HS-27A (cell line): ENCODE results near the gene ADAMTS13.
"Not testable (repeated sequence)": the region's sequence is repeated elsewhere in the genome, so short reads cannot be mapped to it uniquely, and the experiment has no call there.

Source experiments
- DNase-seq: peaks from one replicate; pipeline ENCODE4 v3.0.0-alpha.2; 2012; ENCODE audit warnings: low read depth, missing footprints

Gene ADAMTS13

DNA sequence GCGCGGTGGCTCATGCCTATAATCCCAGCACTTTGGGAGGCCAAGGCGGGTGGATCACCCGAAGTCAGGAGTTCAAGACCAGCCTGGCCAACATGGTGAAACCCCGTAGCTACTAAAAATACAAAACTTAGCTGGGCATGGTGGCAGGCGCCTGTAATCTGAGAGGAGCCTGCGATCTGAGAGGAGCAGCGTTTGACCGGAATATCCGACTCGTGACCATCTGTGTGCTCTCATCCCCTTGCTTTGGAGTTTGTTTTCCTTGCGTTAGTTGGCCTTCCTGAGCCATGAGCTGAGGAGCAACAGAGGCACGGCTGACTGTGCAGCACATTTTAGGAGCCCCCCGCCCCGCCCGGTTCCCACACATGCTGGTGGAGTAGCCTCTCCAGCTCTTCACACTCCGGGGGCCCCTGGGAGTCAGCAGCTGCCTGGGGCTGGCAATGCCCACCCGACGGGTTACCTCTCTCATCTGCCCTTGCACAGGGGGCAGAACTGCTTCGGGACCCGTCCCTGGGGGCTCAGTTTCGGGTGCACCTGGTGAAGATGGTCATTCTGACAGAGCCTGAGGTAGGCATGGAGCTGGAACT is 3.0 kb downstream of the ADAMTS13 start:
- DNase-seq: no peak

DNA sequence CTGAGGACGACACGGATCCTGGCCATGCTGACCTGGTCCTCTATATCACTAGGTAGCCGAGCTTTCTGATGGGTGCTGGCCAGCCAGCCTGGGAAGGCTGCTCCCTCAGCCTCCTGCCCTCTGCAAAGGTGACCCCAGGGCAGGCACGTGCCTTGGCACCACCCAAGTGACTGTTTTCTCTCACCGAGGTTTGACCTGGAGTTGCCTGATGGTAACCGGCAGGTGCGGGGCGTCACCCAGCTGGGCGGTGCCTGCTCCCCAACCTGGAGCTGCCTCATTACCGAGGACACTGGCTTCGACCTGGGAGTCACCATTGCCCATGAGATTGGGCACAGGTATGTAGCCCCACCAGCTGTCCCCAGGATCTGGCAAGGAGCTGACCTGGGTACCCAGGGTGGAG is 3.8 kb downstream of the ADAMTS13 start:
- no peak for DNase-seq

DNA sequence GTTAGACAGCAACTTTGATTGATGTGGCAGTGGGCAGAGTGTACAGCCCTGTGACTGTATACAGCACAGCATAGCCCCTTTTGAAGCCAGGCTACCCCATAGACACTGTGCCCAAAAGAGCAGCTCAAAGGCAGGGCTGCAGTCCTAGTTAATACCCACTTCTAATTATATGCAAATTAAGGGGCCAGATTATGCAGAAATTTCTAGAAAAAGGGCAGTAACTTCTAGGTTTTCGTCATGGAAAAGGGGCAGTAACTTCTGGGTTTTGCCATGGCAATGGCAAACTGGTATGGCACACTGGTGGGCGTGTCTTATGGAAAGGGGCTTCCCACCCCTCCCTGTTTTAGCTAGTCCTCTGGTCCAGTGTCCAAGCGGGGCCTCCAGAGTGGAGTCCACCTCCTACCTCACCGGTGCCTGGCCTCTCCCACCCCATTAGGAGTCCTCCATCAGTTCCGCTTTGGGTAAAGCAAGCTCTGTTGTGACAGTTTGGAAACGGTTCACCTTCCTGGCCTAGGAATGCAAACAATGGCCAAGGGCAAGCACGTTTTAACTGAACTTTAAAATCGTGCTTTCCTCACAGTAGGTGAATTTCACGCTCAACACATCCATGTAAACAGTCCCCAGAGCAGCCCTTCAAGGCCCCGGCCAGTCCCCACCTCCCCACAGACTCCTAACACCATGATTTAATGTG is 5.6 kb downstream of the ADAMTS13 start:
- DNase-seq: no peak

DNA sequence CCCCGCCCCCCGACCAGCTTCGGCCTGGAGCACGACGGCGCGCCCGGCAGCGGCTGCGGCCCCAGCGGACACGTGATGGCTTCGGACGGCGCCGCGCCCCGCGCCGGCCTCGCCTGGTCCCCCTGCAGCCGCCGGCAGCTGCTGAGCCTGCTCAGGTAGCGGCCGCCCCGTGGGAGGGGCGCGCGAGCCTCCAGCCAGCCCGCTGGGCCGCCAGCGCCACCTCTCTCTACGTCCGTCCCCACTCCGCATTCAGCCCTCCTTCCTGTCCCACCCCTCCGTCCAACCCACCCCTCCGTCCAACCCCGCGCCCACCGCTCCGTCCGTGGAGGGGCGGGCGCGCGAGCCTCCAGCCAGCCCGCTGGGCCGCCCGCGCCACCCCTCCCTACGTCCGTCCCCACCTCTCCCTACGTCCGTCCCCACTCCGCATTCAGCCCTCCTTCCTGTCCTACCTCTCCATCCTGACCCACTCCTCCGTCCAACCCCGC is 6.5 kb downstream of the ADAMTS13 start:
- no peak for DNase-seq

DNA sequence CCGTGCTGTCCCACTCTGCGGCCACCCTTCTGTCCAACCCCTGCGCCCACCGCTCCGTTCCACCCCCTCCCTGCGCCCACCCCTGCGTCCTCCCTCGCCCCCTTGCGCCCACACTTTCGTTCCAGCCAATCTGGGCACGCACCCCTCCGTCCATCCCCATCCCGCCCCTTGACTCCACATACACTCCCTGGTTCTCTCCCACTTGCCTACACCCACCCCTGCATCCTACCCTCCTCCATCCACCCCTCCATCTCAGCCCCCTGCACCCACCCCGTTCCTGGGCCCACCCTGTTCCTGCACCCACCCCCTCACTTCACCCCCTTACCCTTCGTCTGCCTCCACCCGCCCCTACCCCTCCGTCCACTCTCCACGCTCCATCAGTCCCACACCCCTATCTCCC is 7.0 kb downstream of the ADAMTS13 start:
- DNase-seq: no peak

DNA sequence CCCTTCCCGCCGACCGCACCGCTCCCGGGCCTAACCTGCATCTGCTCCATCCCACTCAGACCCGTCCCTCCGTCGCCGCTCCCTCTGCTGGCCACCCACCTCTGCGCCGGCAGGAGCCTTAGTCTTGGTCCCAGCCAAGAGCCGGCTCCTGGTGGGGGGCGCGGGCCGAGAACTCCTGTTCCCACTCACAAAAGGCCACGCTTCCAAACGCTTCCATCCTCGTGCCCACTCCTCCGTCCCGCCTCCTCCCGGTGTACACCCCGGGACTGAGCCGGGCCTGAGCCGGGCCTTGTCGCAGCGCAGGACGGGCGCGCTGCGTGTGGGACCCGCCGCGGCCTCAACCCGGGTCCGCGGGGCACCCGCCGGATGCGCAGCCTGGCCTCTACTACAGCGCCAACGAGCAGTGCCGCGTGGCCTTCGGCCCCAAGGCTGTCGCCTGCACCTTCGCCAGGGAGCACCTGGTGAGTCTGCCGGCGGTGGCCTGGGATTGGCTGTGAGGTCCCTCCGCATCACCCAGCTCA is 7.5 kb downstream of the ADAMTS13 start:
- no peak for DNase-seq

DNA sequence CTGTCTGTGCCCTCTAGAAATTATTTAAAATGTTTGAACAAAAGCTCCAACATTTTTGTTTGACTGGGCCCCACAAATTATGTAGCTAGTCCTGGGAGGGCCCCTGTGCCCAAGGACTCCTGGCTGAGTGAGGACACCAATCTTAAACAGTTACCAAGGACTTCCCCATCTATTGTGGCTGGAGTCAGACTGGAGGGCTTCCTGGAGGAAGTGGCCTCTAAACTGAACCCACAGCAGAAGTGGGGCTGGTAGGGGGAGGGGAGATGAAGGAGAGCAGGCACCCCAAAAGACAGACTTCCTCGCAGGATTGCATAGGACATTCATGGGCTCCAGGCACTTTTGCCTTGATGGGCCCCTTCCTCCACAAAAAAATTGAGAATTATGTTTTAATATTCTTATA is 8.1 kb downstream of the ADAMTS13 start:
- no peak for DNase-seq

DNA sequence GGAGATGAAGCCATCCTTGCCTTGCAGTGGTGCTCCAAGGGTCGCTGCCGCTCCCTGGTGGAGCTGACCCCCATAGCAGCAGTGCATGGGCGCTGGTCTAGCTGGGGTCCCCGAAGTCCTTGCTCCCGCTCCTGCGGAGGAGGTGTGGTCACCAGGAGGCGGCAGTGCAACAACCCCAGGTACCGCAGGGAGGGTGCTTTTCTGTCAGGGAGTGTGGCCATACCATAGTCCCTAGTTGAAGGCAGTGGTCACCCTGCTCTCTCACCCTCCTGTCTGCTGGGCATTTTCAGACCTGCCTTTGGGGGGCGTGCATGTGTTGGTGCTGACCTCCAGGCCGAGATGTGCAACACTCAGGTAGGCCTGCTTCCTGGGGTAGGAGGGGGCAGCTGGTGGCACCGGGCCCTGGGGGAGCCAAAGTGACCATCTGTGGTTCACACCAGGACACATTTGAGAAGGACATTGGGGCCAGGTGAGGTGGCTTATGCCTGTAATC is 11.2 kb downstream of the ADAMTS13 start:
- DNase-seq: no peak

DNA sequence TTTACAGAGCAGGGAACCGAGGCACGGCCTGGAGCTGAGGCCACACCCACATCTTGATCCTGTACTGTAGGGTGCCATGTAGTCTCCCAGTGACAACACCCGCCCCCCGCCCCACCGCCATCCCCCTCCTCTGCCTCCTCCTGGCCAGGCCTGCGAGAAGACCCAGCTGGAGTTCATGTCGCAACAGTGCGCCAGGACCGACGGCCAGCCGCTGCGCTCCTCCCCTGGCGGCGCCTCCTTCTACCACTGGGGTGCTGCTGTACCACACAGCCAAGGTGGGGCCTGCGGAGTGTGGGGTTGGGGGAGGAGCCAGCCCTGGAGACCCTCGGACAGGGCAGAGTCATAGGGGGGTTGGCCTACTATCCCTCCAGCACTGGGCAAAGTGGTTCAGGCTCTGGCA is 14.5 kb downstream of the ADAMTS13 start:
- no peak for DNase-seq

DNA sequence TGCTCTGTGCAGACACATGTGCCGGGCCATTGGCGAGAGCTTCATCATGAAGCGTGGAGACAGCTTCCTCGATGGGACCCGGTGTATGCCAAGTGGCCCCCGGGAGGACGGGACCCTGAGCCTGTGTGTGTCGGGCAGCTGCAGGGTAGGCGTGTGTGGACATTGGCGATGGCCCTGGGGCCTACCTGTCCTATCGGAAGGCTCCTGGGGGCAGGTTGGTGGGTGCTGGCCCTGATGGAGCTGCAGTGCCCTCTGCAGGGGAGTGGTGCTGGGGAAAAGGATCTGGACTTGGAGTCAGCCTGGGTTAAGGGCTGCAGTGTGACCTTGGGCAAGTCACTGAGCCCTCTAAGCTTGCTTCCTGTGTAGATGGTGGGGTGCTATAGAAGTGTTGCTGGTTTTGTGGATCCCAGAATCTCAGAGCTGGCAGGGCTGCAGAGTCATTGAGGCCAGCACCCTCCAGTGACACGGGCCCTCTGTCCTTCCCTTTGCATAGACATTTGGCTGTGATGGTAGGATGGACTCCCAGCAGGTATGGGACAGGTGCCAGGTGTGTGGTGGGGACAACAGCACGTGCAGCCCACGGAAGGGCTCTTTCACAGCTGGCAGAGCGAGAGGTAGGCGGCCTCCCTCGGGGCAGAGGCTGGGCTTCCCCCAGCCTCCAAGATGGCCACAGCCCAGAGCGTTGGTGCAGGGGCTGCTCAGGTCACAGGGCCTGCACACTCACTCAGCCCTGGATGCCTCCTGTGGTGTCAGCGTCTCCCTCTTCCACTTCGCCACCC is 15.8 kb downstream of the ADAMTS13 start:
- DNase-seq: no peak

DNA sequence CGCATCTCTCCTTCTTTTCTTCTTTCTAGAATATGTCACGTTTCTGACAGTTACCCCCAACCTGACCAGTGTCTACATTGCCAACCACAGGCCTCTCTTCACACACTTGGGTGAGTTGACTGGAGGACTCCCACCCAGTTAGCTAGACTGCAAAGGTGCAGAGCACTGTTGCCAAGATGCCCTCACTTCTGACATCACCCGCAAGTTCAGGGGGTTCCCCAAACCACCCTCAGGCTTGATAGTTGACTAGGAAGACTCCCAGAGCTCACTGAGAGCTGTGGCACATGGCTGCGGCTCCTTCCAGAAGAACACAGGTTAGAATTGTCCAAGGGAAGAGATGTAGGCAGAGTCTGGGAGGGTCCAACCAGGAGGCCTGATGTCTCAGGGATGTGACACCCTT is 17.2 kb downstream of the ADAMTS13 start:
- no peak for DNase-seq

DNA sequence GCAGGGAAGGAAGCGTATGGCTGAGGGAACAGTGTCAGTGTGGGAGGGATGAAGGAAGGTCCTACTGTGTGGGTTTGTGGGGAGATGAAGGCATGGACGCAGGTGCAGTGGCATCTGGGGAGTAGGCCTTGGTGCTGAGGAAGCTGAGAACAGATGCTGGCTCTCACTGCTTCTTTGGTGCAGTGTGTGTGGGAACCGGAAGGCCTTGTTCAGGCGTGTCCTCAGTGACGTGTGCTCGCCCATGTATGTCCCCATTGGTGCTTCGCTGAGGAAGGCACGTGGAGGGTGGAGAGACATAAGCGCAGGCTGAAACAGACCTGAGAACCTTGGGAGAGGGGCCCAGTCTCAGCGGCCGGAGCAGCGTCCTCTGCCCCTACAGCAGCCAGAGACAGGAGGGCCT is 18.7 kb downstream of the ADAMTS13 start:
- no peak for DNase-seq

DNA sequence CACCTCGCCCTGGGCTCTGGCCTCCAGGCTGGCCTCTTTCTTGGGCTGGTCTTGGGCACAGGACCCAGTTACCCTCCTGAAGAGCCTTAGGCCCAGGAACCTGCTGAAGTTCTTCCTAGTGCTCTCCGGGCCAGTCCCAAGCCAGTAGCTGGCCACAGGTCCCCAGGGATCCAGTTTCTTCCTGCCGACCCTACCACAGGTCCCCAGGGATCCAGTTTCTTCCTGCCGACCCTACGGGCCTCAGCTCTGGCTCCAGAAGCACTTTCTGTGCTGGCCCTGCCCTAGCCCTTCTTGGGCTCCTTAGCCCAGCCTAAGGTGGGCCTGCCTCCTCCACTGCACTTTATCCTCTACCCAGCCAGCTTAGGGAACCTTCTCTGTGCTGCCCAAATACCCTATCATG is 19.4 kb downstream of the ADAMTS13 start:
- no peak for DNase-seq

DNA sequence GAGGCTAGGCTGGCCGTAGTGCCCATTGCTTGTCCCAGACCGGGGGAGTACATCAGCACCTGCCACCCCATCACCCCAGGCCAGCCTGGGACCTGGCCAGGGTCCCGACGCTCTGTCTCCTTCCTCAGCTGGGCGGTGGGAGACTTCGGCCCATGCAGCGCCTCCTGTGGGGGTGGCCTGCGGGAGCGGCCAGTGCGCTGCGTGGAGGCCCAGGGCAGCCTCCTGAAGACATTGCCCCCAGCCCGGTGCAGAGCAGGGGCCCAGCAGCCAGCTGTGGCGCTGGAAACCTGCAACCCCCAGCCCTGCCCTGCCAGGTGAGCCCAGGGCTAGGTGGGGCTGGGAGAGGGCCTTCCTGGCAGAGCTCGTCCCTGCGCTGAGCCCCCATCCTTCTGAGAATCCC is 21.1 kb downstream of the ADAMTS13 start:
- DNase-seq: no peak

DNA sequence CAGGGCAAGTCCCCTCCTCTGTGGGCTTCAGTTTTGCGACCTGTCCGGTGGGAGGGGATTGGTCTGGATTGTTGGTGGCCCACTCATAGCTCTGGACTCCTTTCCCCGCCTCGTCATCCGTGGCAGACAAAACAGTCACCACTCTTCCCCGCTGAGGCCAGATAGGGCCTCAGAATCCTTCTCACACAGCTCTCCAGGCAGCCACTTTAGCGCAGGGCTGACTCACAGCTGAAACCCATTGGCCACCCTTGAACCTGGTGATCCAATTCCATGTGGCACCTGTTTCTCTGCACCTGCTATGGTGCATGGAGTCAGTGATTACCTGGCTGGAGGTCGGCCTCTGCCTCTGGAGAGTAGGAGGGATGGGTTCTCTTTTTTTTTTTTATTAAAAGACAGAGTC is 21.8 kb downstream of the ADAMTS13 start:
- DNase-seq: no peak

DNA sequence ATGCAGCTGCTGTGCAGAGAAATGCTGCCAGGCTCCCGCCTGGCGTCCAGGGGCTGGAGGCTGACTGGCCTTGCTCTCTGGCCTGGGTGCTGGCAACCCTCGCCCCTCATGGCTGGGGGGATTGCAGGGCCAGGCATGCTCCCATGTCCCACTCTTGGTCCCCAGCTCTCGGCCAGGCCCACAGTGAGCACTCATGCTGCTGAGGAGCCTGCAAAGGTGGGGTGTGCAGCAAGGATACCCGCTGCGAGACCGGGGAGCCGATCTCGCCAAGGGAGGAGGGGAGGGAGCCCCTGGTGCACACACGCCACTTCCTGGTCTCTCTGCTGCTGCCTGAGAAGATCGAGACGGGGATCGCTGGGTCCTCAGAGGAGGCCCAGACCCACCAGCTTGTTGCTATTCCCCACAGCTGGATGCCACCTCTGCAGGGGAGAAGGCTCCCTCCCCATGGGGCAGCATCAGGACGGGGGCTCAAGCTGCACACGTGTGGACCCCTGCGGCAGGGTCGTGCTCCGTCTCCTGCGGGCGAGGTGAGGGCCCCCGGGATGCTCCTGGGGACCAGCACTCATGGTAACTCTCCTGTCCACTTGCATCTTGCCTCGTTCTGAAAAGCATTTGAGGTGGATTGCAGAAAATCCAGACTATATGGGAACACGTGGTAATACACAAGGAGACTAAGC is 23.3 kb downstream of the ADAMTS13 start:
- no peak for DNase-seq

DNA sequence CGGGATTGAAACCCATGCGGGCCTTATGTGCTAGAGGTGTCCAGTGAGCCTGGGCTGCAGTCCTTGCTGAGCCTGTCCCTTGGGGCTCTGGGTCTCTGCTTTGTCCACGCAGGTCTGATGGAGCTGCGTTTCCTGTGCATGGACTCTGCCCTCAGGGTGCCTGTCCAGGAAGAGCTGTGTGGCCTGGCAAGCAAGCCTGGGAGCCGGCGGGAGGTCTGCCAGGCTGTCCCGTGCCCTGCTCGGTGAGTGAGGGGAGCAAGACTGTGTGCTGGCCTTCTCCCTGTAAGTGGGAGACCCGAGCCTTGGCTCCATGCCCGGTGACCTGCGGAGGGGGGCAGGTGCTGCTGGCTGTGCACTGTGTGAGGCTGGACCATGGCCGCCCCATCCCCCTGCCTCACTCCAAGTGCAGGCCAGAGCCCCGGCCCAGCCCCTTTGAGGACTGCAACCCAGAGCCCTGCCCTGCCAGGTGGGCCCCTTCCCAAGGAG is 26.4 kb downstream of the ADAMTS13 start:
- DNase-seq: no peak

DNA sequence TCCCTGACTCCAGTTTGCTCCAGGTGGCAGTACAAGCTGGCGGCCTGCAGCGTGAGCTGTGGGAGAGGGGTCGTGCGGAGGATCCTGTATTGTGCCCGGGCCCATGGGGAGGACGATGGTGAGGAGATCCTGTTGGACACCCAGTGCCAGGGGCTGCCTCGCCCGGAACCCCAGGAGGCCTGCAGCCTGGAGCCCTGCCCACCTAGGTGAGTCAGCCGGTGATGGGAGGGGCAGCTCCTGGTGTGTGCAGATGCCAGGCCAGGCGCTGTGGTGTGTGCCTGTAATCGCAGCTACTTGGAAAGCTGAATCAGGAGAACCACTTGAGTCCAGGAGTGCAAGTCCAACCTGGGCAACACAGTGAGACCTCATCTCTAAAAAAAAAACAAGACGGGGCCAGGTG is 27.6 kb downstream of the ADAMTS13 start:
- no peak for DNase-seq

DNA sequence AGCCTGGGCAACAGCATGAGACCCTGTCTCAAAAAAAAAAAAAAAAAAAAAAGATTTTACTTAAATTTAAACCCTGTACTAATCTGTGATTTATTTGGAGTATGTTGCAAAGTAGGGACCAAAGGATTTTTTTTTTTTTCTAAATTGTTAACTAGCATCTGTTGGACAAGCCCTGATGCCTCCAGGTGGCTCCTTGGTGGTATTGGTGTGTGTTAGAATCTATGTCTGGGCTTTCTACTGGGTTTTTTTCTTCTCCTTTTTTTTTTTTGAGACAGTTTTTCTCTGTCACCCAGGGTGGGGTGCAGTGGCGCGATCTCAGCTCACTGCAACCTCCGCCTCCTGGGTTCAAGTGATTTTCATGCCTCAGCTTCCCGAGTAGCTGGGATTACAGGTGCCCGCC is 29.7 kb downstream of the ADAMTS13 start:
- DNase-seq: not testable (repeated sequence)

DNA sequence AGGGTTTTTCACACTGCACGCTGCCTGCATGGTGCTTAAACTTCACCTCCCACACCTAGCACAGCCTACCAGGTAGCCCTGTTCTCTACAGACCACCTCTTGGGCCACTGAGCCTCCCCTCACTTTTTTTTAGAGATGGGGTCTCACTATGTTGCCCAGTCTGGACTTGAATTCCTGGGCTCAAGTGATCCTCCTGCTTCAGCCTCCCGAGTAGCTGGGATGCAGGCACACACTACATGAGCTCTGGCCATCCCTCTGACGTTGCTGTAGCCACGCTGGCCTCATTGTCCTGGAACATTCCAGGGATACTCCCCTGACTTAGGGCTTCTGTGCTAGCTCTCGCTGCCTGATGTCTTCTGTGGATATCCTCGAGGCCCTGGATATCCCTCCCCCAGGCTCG is 30.4 kb downstream of the ADAMTS13 start:
- DNase-seq: no peak

DNA sequence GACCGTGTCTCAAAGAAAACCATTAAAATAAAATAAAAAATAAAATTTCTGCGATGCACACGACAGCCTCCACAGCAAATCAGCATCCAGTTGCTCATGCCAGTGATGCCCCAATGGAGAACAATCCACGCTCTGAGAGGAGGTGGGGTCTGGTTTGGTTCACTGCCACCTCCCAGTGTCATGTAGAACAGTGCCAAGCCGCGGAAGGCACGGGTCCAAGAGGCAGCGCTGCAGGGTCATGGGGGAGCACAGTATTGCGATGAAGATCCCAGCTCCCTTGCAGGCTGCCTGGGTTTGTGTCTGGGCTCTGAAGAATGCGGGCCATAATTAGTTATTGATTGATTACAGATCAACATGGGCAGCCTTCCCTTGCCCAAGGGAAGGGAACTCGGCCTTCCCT is 31.5 kb downstream of the ADAMTS13 start:
- DNase-seq: no peak

DNA sequence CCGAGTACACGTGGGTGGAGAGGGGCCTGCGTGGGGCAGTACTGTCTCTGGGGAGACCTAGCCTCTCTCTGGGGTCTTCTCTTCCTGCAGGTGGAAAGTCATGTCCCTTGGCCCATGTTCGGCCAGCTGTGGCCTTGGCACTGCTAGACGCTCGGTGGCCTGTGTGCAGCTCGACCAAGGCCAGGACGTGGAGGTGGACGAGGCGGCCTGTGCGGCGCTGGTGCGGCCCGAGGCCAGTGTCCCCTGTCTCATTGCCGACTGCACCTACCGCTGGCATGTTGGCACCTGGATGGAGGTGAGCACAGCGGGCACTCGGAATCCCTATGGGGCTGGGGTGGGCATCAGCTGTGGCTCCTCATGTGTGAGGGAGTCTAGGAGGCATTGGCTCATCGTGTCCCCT is 32.2 kb downstream of the ADAMTS13 start:
- no peak for DNase-seq
